Ecto neural progenitor cell (in vitro differentiated cells): ENCODE data around the gene ACER3.
"Not testable (repeated sequence)": the region's sequence is repeated elsewhere in the genome, so short reads cannot be mapped to it uniquely, and the experiment has no call there.

Experiments
- DNase-seq: peaks from one replicate; pipeline ENCODE4 v3.0.0-alpha.2; 2018; ENCODE audit warnings: low spot score

Gene ACER3

GRCh38 chr11:77057938-77058474, 197.3 kb downstream of the ACER3 start:
- no peak for DNase-seq

DNA sequence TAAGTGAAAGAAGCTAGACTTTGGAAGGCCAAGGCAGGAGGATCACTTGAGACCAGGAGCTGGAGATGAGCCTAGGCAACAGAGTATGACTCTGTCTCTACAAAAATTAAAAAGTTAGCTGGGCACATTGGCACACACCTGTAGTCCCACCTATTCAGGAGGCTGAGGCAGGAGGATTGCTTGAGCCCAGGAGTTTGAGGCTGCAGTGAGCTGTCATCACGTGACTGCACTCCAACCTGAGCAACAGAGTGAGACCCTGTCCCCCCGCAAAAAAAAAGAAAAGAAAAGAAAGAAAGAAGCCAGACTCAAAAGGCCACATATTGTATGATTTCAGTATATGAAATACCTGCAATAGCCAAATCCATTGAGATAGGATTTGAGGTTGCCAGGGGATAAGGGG, 198.2 kb downstream of the ACER3 start:
- DNase-seq, result no peak

DNA sequence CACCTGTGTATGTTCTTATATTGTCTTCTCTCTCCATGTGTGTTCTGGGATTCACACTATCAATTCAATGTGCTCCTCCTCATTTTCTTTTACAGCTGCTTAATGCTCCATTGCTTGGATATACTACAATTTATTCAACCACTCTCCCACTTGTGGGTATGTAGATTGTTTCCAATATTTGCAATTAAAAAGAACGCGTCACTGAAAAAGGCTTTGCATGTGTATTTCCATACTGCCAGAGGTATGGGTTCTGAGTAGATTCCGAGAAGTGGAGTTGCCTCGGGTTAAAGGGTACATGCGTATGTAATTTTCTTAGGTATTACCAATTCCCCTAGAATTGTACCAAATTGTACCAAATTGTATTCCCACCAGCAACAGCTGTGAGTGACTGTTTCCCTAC, 199.1 kb downstream of the ACER3 start:
- DNase-seq, result no peak

- no peak for DNase-seq
Observed at GRCh38 chr11:77060234-77060633, 199.5 kb downstream of the ACER3 start.

- DNase-seq, result not testable (repeated sequence)
Observed at GRCh38 chr11:77061258-77061657, 200.5 kb downstream of the ACER3 start.

GRCh38 chr11:77062924-77063323, 202.2 kb downstream of the ACER3 start:
- no peak for DNase-seq

DNA sequence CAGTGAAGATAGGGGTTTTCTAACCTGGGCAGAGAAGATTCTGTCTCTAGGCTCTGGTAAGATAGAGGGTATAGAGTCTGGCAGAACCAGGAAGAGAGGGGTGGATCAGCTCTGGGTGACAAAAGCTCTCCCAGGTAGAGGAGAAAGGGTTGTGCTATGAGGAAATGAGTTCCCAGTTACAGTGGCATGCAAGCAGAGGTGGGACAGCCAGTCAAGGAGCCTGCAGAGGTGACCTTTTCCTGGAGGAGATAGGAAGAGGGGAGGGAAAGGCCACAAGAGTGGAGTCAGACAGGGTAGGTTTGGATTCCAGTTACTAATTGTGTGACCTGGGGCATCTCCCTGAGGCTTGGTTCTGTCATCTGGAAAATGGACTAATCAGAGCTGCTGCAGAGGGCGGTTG, 202.7 kb downstream of the ACER3 start:
- DNase-seq, result no peak

DNA sequence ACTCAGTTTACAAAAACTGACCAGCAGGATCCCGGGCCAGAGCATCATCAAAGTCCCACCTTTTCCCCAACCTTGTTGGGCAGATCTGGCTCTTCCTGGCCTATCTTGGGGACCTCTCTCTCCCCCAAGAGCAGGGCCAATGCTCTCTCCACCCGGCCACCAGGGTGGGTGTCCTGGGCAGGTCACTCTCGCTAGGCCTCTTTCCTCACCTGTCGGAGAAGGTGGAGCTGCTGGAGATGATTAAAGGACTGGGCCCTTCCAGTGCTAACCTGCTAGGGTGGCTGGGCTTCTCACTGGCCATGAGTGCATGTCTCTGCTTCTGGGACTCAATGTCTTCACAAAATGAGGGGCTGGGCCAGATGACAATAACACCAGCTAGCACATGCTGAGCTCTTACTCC, 203.1 kb downstream of the ACER3 start:
- DNase-seq, result no peak

GRCh38 chr11:77064648-77065217, 204.0 kb downstream of the ACER3 start:
- no peak for DNase-seq

DNA sequence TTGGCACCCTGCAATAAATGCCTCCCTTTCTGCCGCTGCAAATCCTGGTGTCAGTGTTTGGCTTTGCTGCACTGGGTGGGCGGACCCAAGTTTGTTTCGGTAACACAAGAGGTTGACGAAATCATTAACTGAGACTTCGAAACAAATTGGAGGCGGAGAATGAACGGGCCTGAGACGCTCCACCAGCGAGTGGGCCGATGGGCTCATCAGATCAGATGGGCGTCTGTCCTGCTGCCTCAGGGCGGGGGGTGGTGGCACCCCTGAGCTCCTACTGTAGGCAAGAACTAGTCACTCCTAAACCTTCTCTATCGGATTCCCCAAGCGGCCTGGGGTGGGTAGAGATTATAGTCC, 205.1 kb downstream of the ACER3 start:
- no peak for DNase-seq

- peak; percentile 98 for DNase-seq
Observed at GRCh38 chr11:77066229-77067042, 205.7 kb downstream of the ACER3 start, which contains the start of gene CAPN5. TSS of gene CAPN5 (plus strand) at chr11:77066971. CDS start at chr11:77084887, 17,916 bp downstream.

DNA sequence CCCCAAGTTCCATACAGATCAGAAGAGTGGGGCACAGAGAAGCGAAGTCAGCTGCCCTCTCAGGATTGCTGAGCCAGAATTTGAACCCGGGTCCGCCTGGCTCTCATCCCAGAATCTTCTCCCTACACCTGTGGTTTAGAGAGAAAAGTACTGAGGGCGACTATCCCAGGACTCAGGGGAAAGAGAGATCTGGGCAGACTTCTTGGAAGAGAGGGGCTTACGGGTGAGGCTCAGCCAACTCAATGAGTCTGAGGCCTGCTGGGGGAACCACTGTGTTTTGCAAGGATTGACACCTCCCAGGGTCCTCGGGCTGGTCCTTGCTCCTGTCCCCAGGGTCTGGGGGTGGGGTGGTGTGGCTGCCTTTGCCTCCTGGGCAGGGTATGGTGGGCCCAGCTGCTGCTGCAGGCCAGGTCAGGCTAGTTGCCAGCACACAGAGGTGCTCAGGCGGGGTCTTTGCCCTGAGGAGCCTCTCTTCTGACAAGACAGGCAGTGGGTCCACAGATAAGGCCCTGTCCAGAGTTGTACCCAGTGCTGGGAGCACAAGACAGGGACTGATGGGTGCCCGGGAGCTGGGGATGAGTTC, 207.2 kb downstream of the ACER3 start:
- DNase-seq, result peak; percentile 52

- DNase-seq, result no peak
Observed at GRCh38 chr11:77068457-77069335, 208.0 kb downstream of the ACER3 start.

GRCh38 chr11:77069336-77069968, 208.7 kb downstream of the ACER3 start:
- peak; percentile 36 for DNase-seq

GRCh38 chr11:77069969-77070582, 209.4 kb downstream of the ACER3 start:
- peak; percentile 39 for DNase-seq

GRCh38 chr11:77071077-77071476, 210.4 kb downstream of the ACER3 start:
- peak; percentile 36 for DNase-seq

GRCh38 chr11:77071671-77072605, 211.2 kb downstream of the ACER3 start:
- no peak for DNase-seq

GRCh38 chr11:77072851-77073327, 212.2 kb downstream of the ACER3 start:
- no peak for DNase-seq

- DNase-seq, result no peak
Observed at GRCh38 chr11:77073328-77074001, 212.7 kb downstream of the ACER3 start.
